Activated T-cell treated with anti-CD3 and anti-CD28 coated beads, Interleukin-2, amount 50 U/mL, for 48 hours (primary cell): Measurements from ENCODE around the gene CHCHD1.
A peak's percentile ranks its signal among the peaks of the same experiment; 100 is the strongest.
"Not testable (repeated sequence)": the region's sequence is repeated elsewhere in the genome, so short reads cannot be mapped to it uniquely, and the experiment has no call there.

Source experiments
- DNase-seq, 2 experiments: peaks; one replicate each; pipeline ENCODE4 v3.0.0-alpha.2; 2020

The CHCHD1 gene

DNA sequence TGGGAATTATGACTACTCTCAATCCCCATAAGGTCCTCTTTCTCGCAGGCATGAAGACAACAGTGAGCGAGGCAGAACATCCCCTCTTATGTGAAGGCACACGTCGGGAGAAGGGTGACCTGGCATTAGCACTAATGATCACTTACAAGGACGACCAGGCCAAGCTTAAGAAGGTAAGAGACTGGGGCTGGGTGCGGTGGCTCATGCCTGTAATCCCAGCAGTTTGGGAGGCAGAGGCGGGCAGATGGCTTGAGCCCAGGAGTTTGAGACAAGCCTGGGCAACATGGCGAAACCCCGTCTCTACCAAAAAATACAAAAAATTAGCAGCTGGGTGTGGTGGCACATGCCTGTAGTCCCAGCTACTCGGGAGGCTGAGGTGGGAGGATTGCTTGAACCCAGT is 13.6 kb downstream of the CHCHD1 start:
- not testable (repeated sequence) for DNase-seq

DNA sequence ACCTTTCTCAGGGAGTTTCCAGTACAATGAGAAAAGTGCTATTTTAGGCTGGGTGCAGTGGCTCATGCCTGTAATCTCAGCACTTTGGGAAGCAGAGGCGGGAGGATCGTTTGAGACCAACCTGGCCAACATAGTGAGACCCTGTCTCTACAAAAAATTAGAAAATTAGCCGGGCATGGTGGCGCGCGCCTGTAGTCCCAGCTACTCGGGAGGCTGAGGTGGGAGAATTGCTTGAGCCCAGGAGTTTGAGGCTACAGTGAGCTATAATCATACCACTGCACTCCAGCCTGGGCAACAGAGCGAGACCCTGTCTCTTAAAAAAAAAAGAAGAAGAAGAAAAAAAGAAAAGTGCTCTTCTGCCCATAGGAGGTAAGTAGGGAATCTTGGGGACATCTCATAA is 14.2 kb downstream of the CHCHD1 start:
- DNase-seq: not testable (repeated sequence)

DNA sequence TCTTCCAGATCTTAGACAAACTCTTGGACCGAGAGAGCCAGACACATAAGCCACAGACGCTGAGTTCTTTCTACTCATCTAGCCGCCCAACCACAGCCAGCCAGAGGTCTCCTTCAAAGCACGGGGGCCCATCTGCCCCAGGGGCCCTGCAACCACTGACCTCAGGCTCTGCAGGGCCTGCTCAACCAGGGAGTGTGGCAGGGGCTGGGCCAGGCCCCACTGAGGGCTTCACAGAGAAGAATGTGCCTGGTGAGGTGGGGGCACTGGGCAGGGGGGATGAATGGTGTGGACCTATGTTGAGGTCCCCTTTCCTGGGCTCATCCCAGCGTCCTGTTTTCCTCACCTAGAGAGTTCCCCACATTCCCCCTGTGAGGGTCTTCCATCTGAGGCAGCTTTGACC is 14.9 kb downstream of the CHCHD1 start:
- no peak for DNase-seq

DNA sequence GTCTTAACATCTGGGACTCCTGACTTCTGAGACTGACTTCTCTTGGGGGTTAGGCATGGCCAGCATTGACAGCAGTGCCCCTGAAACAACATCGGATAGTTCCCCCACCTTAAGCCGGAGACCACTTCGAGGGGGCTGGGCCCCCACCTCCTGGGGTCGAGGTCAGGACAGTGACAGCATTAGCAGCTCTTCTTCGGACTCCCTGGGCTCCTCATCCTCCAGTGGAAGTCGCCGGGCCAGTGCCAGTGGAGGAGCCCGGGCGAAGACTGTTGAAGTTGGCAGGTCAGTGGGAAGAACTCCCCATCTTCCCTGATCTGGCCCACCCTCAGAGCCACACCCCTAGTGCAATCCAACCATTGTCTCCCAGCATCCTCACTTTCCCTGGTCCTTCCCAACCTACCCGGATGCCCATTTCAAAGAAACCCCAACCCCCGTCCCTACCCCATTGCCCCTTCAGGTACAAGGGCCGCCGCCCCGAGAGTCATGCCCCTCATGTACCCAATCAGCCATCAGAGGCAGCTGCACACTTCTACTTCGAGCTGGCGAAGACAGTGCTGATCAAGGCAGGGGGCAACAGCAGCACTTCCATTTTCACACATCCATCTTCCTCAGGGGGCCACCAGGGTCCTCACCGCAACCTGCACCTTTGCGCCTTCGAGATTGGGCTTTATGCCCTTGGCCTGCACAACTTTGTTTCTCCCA is 15.6 kb downstream of the CHCHD1 start:
- DNase-seq: no peak

DNA sequence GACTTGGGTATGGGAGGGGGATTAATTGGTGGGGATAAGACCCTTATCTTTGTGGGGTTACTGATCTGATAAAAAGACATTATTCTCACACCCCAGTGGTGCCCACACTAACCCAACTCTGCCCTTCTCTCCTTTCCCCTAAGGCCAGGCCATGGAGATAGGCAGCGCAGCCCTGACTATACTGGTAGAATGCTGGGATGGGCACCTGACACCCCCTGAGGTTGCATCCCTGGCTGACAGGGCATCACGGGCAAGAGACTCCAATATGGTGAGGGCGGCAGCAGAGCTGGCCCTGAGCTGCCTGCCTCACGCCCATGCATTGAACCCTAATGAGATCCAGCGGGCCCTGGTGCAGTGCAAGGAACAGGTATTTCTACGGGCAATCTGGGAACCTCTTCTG is 16.2 kb downstream of the CHCHD1 start:
- no peak for DNase-seq

DNA sequence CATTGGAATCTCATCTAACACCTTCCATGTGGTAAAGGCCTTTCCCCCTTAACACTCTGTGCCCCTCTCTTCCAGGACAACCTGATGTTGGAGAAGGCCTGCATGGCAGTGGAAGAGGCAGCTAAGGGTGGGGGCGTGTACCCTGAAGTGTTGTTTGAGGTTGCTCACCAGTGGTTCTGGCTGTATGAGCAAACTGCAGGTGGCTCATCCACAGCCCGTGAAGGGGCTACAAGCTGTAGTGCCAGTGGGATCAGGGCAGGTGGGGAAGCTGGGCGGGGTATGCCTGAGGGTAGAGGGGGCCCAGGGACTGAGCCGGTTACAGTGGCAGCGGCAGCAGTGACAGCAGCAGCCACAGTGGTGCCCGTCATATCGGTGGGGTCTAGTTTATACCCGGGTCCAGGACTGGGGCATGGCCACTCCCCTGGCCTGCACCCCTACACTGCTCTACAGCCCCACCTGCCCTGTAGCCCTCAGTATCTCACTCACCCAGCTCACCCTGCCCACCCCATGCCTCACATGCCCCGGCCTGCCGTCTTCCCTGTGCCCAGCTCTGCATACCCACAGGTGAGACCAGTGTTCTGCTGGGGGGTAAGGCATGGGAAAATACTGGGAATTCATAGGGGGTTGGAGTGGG is 17.2 kb downstream of the CHCHD1 start:
- DNase-seq: no peak

DNA sequence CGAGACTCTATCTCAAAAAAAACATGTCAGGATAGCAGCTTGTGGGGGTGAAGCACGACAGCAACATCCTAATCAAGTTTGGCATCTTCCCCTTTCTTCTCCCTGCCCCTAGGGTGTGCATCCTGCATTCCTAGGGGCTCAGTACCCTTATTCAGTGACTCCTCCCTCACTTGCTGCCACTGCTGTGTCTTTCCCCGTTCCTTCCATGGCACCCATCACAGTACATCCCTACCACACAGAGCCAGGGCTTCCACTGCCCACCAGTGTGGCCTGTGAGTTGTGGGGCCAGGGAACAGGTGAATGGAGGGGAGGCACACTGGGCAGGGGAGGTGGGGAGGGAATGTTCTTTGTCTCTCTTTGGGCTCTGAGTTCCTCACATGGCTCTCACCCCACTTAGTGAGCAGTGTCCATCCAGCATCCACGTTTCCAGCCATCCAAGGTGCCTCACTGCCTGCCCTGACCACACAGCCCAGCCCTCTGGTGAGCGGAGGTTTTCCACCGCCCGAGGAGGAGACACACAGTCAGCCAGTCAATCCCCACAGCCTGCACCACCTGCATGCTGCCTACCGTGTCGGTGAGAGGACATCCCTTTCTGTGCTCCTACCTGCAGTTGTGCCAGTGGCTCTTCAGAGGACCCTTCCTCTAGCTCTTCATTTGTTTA is 18.2 kb downstream of the CHCHD1 start:
- DNase-seq: no peak

DNA sequence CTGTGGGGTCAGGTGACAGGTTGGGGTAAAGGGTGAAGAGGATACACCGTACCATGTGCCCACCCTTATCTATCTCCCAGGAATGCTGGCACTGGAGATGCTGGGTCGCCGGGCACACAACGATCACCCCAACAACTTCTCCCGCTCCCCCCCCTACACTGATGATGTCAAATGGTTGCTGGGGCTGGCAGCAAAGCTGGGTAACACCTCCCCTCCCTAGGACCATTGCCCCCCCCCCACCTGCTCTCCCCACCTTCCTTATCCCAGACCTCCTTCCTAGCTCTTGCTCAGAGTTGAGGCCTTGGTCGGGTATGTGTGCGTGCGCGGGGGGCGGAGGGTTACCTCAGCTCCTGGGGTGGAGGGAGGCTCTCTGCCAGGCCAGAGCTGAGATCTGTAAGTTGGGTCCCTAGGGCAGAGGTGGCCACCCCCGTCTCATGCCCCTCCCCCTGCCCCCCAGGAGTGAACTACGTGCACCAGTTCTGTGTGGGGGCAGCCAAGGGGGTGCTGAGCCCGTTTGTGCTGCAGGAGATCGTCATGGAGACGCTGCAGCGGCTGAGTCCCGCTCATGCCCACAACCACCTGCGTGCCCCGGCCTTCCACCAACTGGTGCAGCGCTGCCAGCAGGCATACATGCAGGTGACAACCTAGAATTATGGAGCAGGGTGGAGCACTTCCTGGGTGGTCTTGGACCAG is 18.9 kb downstream of the CHCHD1 start:
- no peak for DNase-seq

DNA sequence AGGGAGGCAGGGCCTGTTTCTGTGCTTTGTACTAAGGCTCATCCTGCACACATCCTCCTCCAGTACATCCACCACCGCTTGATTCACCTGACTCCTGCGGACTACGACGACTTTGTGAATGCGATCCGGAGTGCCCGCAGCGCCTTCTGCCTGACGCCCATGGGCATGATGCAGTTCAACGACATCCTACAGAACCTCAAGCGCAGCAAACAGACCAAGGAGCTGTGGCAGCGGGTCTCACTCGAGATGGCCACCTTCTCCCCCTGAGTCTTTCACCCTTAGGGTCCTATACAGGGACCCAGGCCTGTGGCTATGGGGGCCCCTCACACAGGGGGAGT is 19.4 kb downstream of the CHCHD1 start:
- DNase-seq: no peak

DNA sequence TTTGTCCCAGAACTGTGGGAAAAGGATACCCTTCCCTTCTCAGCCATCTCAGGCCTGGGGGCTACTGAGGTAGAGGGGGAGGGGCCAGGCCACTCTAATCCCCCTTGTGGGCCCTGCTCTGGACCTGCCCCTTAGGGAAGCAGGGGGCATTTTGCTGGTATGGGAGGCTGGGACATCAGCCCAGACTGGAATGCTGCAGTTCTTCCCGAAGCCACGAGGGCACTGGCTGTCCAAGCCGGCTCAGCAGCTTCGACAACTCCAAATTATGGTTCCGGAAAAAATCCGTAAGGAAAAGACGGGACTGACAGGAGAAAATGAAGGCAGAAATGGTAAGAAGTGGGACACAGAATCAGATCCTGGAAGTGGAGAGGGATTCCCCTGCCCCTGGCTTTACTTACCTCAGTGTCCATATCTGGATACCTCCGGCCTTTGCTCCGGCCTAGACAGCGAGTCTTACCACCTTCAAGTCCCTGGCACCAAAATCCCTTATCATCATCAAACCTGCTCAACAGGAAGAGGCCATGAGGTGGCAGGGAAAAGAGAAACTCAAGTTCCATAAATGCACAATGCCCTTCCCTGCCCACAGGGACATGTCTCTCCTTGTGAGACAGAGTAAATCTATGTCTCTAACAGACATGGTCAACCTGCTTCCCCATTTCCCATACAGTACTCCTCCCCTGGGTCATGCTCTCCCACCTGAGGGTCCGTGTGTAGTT is 20.6 kb downstream of the CHCHD1 start:
- no peak for DNase-seq

DNA sequence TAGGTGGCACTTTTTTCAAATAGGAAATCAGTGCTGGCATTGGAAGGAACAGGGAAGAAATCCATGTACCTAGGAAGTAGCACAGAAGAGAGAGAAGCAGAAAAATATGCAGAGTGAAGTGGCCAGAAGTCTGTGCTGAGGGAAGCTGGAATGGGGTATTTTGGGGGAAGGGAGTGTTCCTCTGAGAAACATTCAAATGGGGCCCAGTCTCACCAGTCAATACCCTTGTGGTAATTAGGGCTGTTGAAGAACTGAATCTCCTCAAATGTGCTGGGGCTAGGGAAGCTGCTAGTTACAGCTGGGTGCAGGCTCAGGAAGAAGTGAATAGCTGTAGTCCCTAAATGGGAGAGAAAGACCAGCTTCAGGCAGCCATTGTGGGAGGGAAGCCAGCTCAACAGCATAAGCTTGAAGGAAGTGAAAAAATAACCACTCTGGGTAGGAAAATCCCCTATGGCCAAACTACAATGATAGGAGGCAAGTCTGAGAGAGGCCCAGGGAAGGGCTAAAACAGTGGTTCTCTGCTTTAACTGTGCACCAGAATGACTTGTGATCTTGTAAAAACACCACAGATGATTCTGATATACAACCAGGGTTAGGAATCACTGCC is 21.9 kb downstream of the CHCHD1 start:
- DNase-seq: no peak

DNA sequence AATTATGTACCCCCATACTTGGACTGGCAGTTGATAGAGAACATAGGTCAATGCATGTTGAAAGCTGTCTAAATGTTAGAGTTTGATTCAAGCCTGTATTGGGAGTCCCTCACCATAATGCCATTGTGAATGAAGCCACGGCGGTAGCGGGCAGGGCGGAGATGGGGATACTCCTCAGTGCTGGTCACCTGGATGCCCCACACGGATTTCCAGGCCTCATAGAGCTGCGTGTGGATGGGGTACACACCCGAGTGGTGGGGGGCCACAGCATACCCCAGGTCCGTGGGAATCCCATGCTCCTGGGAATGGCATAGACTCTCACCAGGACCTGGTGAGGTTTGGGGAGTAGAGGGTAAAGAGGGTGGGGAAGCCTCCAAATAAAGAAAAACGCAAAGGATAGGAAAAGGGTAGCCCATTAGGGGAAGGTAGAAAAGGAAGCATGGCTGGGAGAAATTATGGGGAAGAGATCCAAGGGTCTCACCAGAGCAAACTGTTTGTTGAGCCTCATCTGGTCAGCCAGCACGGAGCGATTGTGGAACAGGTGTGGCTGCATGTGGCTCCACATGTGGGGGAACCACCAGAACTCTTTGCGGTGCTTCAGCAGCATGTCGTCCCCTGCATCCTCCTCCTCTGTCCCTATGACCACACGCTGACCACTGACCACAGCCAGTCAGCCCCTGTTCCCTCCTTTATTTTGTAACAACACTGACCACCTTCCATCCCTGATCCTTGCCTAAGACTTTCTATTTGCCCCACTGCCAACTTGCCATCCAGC is 24.5 kb downstream of the CHCHD1 start:
- DNase-seq: no peak

DNA sequence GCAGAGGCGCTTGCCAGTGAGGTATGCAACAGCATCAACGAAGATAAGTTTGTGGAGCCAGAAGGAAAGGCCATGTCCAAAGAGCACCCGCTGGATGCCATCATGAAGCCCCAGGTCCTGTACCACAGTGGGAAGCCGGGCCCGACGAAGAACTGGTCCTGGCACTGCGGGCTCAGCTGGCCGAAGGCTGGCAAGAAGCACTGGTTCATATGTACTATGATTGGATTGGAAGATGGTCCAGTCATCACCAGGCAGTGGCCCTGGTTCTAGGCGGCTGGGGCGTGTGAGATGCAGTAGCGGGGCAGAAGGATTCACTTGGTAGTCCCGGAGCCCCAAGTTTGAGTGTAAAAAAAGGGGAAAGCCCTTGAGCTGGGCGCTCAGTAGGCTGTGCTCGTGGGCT is 25.6 kb downstream of the CHCHD1 start:
- DNase-seq: no peak

DNA sequence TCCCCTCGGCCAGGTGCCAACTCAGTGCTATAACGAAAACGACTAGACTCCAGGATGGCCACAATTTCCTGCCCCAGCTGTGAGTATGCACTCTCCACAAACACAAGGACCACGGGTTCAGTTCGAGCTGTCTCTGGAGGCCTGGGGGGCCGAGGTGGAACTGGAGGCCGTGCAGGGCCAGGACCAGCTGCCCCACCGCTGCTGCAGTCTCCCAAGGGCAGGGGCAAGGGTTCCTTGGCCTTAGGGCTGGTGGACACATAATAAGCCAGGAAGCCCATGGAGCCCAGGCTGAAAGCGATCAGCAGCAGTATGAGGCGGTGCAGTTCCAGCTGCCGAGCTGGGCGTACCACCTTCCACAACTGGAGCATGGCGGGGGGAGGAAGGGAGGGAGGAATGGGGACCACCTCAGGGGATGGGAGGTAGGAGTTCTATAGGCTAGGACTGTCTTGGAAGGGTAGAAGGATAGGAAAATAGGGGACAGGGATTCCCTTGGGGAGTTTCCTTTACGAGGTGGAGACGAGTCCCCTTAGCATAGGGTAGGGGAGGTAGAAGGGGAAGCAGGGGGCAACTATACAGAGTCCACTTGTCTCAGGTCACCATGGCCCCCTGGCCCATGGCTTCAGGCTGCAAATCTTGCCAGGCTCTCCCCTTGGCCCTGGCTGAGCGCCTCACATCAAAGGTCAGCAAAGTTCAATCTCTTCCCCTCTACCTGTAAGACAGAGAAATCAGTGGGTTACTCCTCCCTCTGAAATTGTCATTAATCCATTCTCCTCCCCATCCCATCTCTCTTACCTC is 26.4 kb downstream of the CHCHD1 start:
- no peak for DNase-seq

DNA sequence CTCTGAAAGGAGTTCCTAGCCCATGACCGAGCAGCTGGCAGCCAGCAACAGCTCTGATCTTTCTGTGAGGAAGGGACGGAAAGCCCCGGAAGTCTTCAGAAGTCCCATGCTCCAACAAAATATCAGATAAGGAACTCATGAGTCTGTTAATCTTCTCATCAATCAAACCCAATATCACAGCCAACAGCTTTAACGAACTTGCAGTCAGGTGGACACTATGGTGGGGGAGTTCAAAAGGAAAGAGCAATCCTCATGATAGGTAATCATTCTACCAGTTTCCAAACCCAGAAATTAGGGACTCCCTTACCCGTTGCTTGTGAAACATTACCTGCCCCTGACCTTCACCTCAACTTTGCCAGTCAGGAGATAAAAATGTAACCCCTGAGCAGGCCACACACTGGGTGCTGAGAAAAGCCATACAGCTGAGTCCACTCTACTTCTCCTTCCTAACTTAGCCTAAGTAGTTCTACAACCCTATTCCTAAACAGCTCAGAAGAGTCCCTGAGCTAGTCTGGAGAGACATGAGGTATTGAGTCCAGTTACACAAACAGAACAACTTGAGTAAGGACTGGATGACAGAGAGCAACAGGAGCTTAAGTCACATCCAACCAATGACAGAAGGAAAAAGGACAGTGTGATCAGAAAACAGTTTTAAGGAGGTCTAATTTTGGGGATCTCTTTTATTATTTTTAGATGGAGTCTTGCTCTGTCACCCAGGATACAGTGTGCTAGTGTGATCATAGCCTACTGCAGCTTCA is 27.4 kb downstream of the CHCHD1 start:
- no peak for DNase-seq

DNA sequence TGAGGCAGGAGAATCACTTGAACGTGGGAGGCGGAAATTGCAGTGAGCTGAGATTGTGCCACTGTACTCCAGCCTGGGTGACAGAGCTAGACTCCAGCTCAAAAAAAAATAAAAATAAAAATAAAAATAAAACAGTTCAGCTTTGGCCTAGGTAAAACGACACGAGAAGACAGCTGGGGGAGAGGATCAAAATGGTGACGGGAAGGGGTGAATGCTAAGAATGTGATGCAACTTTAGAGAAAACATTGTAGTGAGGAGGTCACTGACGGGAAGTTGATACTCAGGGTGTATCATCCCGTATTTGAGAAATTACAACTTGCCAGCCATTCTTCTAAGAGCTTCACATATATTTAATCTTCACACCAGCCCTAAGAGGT is 28.5 kb downstream of the CHCHD1 start:
- DNase-seq: no peak

DNA sequence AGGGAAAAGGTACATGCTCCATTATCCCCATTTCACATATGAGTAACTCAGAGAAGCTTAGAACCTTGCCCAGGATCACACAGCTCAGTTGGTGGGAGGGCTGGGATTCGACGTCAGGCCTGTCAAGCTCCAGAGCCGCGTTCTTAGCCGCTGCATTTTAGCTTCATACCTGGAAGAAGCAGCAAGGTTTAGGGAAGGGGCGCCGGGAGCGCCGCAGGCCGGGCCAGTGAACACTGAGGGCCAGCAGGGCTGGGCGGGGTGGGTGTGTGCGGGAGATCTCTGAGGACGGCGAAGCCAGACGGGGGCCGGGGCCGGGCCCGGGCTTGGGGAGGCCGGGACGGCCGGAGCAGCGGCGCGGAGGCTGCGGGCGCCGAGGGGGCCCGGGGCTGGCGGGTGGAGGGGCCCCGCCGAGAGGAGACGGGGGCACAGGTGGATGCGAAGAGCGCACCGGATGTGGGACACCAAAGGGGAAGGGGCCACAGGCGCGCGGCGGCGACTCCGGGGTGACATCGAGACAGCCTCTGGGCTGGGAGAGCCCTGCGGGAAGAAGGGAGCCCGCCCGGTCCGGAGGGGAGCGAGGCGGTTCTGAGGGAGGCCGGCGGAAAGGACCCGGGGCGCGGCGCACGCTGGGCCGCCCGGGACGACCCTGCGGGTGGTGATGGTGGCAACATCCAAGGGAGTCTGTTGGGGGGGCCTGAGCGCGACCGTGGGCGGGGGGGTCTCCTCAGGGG is 29.1 kb downstream of the CHCHD1 start:
- DNase-seq: peak; percentile 70 to 74

DNA sequence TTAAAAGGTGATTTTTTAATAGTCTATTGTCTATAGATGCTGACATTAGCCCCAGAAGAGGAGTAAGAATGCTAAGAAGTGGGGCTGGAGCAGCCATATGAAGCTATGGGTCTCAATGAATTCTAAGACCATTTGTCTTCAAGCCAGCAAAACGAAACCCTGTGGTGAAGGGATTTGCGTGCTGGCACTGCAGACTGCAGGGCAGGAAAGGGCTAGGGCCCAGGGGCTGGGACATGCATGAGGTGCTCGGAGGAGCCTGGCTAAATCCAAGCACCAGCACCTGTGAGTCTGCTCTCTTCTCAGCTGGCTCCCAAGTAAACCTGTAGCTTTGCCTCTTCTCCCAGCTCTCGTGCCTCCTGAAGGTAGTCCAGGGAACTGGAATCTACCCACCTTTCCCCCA is 30.8 kb downstream of the CHCHD1 start:
- no peak for DNase-seq

DNA sequence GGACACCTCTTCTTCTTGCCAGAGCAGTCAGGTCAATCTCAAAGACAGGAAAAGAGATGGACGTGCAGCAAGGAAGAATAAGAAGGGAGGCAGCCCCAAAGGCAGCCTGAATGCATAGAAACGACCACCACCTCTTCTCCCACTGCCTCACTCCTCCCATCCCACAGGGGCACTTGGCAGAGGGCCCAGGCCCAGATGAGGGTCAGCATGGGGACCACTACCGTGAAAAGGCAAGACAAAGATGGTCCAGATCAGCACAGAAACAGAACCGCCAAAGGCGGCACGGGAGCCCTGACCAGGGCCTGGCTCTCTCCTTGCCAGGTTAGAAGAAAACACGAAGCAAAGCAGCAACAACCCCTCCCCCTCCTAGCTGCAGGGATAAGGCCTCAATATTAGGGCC is 31.5 kb downstream of the CHCHD1 start:
- DNase-seq: no peak
